K562 (cell line): Measurements from ENCODE around the gene PCBP4. TPM values are rescaled to one million over a fixed set of nuclear protein-coding genes. Genes with fewer than 3 reads are reported as not detected.

Experiments used
- ATF2 ChIP-seq: sonication (generic); formaldehyde crosslinking; IDR thresholded peaks from 2 replicates; pipeline ENCODE4 v1.8.1; 2022; ENCODE audit warnings: missing genetic modification reagents
- BRCA1 ChIP-seq, 2 experiments: fragments of 450-650 bp in 1 of 2; sonication (generic) in 1 of 2; formaldehyde crosslinking in 1 of 2; IDR thresholded peaks; 2 replicates each; pipeline versions ENCODE4 v1.5.0 to v1.6.1; 2017 to 2020; ENCODE audit warnings: mild to moderate bottlenecking in 1 of 2, missing genetic modification reagents in 1 of 2
- CTBP1 ChIP-seq: fragments of 450-650 bp; IDR thresholded peaks from 2 replicates; pipeline ENCODE4 v1.6.1; 2016; ENCODE audit warnings: borderline replicate concordance
- CUX1 ChIP-seq: fragments of 200-800 bp; sonication (Bioruptor generic); IDR thresholded peaks from 2 replicates; pipeline ENCODE4 v1.6.1; 2016; ENCODE audit warnings: missing genetic modification characterization, missing compliant biosample characterization
- E2F8 ChIP-seq: fragments of 450-650 bp; IDR thresholded peaks from 2 replicates; pipeline ENCODE4 v1.7.1; 2018; ENCODE audit warnings: mild to moderate bottlenecking, low read depth; ENCODE audit not compliant: partially characterized antibody
- GATA2 ChIP-seq: sonication (generic); formaldehyde crosslinking; IDR thresholded peaks from 2 replicates; pipeline ENCODE4 v1.4.0; 2020; ENCODE audit warnings: mild to moderate bottlenecking, missing genetic modification reagents
- NFIC ChIP-seq: fragments of 450-650 bp; IDR thresholded peaks from 2 replicates; pipeline ENCODE4 v1.6.1; 2017; ENCODE audit warnings: mild to moderate bottlenecking, inconsistent platforms
- POLR2A ChIP-seq: fragments of 450-650 bp; conservative IDR thresholded peaks from 2 replicates; pipeline ENCODE4 v1.6.1; 2016
- SIRT6 ChIP-seq: IDR thresholded peaks from one replicate; pipeline ENCODE4 v1.6.1; 2012; ENCODE audit warnings: low read depth, mild to moderate bottlenecking, control low read depth, inconsistent platforms, low read length, moderate library complexity
- SPI1 ChIP-seq: IDR thresholded peaks from 2 replicates; pipeline ENCODE4 v1.6.1; 2011; ENCODE audit warnings: low read depth, low read length, control low read depth, borderline replicate concordance
- polyA plus RNA-seq, 8 experiments: library from polyadenylated mRNA; depleted of rRNA in 4 of 8; stranded (reverse) in 5 of 8; unstranded in 3 of 8; fragments of >200 nt; fragmentation: Nextera tagmentation in 2 of 8; fragmentation: Illumina TruSeq in 1 of 8; extraction: Ambion mirVana in 2 of 8; extraction: Trizol in 1 of 8; gene quantifications; 2 replicates each; pipeline versions ENCODE4 v1.2.1 to v1.2.3, GENCODE V29; 2011 to 2014; ENCODE audit warnings: inconsistent platforms in 1 of 8, missing spikeins in 1 of 8
- total RNA-seq, 7 experiments: library from RNA; depleted of rRNA in 6 of 7; stranded (reverse); fragments of >200 nt in 6 of 7; fragmentation: Illumina TruSeq in 2 of 7; extraction: Trizol in 2 of 7; gene quantifications; 2 replicates each; pipeline versions ENCODE4 v1.2.1 to v1.2.3, GENCODE V29; 2011 to 2021; ENCODE audit warnings: low replicate concordance in 1 of 7
- TF ChIP-seq, protein P1 (sequence below): fragments of 450-650 bp; formaldehyde crosslinking; IDR thresholded peaks from 2 replicates; pipeline ENCODE4 v1.4.0; 2020; ENCODE audit warnings: mild to moderate bottlenecking, moderate library complexity
- TF ChIP-seq, protein P2 (sequence below), 2 experiments: IDR thresholded peaks; 2 replicates each; pipeline ENCODE4 v1.6.1; 2011; ENCODE audit warnings: borderline replicate concordance in 1 of 2, control low read depth in 1 of 2, low read depth in 1 of 2, low read length in 1 of 2, mild to moderate bottlenecking in 1 of 2, mixed read lengths in 1 of 2, moderate library complexity in 1 of 2; ENCODE audit not compliant: insufficient read depth in 1 of 2, insufficient read length in 1 of 2, poor library complexity in 1 of 2, severe bottlenecking in 1 of 2; ENCODE audit errors: extremely low read depth in 1 of 2
- TF ChIP-seq, protein P3 (sequence below): fragments of 450-650 bp; conservative IDR thresholded peaks from 2 replicates; pipeline ENCODE4 v1.6.1; 2016; ENCODE audit warnings: missing genetic modification characterization, low read depth, mild to moderate bottlenecking, control low read depth, missing compliant biosample characterization

PCBP4 gene
- total and polyA plus RNA-seq, 9 of the 15 experiments (the other 6 are each of a cell fraction or from before 2014, with no cell fraction given) = 0.06 to 5.8 (median 2.6) TPM

DNA sequence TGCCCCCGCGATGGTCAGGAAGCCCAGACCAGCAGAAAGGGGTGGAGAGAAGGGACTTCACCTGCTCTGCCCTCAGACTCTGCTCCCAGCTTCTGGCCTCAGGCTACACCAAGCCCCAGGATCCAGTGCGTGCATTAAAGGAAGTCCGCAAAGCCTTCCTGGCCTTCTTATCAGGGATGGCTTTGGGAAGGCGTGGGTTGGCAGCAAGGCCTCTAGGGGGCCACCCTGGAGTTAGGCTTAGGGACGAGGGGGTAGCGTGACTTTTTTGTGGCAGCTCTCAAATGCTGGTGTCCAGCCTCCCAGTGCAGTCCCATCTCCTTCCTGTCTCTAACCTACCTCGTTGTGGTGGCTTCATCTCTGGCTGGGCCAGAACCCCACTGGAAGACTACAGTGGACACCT lies 47.4 kb upstream of the PCBP4 start (continued):
- TF ChIP-seq ATF2 (CRISPR knock-in tag) = no peak
- TF ChIP-seq CTBP1 = peak; percentile 25; the same call in 1 of the 2 replicates
- TF ChIP-seq NFIC = no peak
- TF ChIP-seq SPI1 = 0 out of 2 replicates have a peak, but pooled peaks have one; percentile 19
- no peak for TF ChIP-seq SIRT6
- TF ChIP-seq, protein P1, sequence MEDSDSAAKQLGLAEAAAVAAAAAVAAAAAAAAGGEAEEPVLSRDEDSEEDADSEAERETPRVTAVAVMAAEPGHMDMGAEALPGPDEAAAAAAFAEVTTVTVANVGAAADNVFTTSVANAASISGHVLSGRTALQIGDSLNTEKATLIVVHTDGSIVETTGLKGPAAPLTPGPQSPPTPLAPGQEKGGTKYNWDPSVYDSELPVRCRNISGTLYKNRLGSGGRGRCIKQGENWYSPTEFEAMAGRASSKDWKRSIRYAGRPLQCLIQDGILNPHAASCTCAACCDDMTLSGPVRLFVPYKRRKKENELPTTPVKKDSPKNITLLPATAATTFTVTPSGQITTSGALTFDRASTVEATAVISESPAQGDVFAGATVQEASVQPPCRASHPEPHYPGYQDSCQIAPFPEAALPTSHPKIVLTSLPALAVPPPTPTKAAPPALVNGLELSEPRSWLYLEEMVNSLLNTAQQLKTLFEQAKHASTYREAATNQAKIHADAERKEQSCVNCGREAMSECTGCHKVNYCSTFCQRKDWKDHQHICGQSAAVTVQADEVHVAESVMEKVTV = no peak
- no peak for TF ChIP-seq GATA2 (CRISPR knock-in tag)
- TF ChIP-seq E2F8 = no peak
- TF ChIP-seq, protein P2, sequence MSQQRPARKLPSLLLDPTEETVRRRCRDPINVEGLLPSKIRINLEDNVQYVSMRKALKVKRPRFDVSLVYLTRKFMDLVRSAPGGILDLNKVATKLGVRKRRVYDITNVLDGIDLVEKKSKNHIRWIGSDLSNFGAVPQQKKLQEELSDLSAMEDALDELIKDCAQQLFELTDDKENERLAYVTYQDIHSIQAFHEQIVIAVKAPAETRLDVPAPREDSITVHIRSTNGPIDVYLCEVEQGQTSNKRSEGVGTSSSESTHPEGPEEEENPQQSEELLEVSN (IDR thresholded peaks at IDR 0.05; ENCODE audit: borderline replicate concordance in 1 of 2, extremely low read depth in 1 of 2, insufficient read depth in 1 of 2, insufficient read length in 1 of 2, low read depth in 1 of 2, low read length in 1 of 2, poor library complexity in 1 of 2, severe bottlenecking in 1 of 2) = peak in 1 of 2 experiments; percentile 16
- TF ChIP-seq, protein P3, sequence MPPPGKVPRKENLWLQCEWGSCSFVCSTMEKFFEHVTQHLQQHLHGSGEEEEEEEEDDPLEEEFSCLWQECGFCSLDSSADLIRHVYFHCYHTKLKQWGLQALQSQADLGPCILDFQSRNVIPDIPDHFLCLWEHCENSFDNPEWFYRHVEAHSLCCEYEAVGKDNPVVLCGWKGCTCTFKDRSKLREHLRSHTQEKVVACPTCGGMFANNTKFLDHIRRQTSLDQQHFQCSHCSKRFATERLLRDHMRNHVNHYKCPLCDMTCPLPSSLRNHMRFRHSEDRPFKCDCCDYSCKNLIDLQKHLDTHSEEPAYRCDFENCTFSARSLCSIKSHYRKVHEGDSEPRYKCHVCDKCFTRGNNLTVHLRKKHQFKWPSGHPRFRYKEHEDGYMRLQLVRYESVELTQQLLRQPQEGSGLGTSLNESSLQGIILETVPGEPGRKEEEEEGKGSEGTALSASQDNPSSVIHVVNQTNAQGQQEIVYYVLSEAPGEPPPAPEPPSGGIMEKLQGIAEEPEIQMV (tag) = no peak
- no peak for TF ChIP-seq POLR2A
- no peak for TF ChIP-seq CUX1 (CRISPR knock-in tag)
- no peak for TF ChIP-seq BRCA1 (IDR thresholded peaks at IDR 0.05)
- no peak for TF ChIP-seq BRCA1 (CRISPR knock-in tag; IDR thresholded peaks at IDR 0.05)
